Fibroblast of gingiva (primary cell): Measurements from ENCODE around the gene LRRC74B.
"Not testable (repeated sequence)": the region's sequence is repeated elsewhere in the genome, so short reads cannot be mapped to it uniquely, and the experiment has no call there.

Experiments
- DNase-seq: peaks from one replicate; pipeline ENCODE4 v3.0.0-alpha.2; 2011; ENCODE audit warnings: low read depth

LRRC74B gene

GRCh38 chr22:21054714-21055563, 9.2 kb downstream of the LRRC74B start:
- no peak for DNase-seq

GRCh38 chr22:21055564-21055834, 9.8 kb downstream of the LRRC74B start:
- no peak for DNase-seq

GRCh38 chr22:21055880-21056319, 10.2 kb downstream of the LRRC74B start:
- DNase-seq = no peak

GRCh38 chr22:21060363-21060762, 14.6 kb downstream of the LRRC74B start:
- DNase-seq = not testable (repeated sequence)

- DNase-seq = not testable (repeated sequence)
Observed at GRCh38 chr22:21061660-21062321, 16.0 kb downstream of the LRRC74B start.

- not testable (repeated sequence) for DNase-seq
Observed at GRCh38 chr22:21064425-21064824, 18.7 kb downstream of the LRRC74B start.

- no peak for DNase-seq
Observed at GRCh38 chr22:21064917-21065864, 19.4 kb downstream of the LRRC74B start.

GRCh38 chr22:21067075-21067900, 21.5 kb downstream of the LRRC74B start:
- no peak for DNase-seq

- no peak for DNase-seq
Observed at GRCh38 chr22:21067901-21068680, 22.3 kb downstream of the LRRC74B start.

- no peak for DNase-seq
Observed at GRCh38 chr22:21068681-21069276, 23.0 kb downstream of the LRRC74B start.

GRCh38 chr22:21069375-21069774, 23.6 kb downstream of the LRRC74B start:
- no peak for DNase-seq

GRCh38 chr22:21070690-21071615, 25.2 kb downstream of the LRRC74B start:
- no peak for DNase-seq

- not testable (repeated sequence) for DNase-seq
Observed at GRCh38 chr22:21071796-21072195, 26.1 kb downstream of the LRRC74B start.

GRCh38 chr22:21073023-21073422, 27.3 kb downstream of the LRRC74B start:
- DNase-seq = no peak

- DNase-seq = no peak
Observed at GRCh38 chr22:21073482-21073881, 27.7 kb downstream of the LRRC74B start.

- peak; percentile 39 for DNase-seq
Observed at GRCh38 chr22:21074102-21074715, 28.5 kb downstream of the LRRC74B start.

GRCh38 chr22:21075516-21076138, 29.9 kb downstream of the LRRC74B start:
- no peak for DNase-seq

- no peak for DNase-seq
Observed at GRCh38 chr22:21076912-21077625, 31.3 kb downstream of the LRRC74B start.
